OCI-LY1 (cell line): ENCODE data around the gene RAD51B.

Experiments used
- H2AFZ ChIP-seq: fragments of 200-600 bp; sonication (generic), shearing (Covaris generic); 2 replicates; pipeline ENCODE4 v1.6.0; 2014; ENCODE audit warnings: antibody characterized with exemption, mild to moderate bottlenecking, low read length
- H3F3A ChIP-seq: fragments of 200-600 bp; sonication (generic), shearing (Covaris generic); 2 replicates; pipeline ENCODE4 v1.6.0; 2014; ENCODE audit warnings: mild to moderate bottlenecking, antibody characterized with exemption, low read length, moderate library complexity; ENCODE audit not compliant: insufficient read depth
- H3K27ac ChIP-seq: fragments of 200-600 bp; sonication (generic); 2 replicates; pipeline ENCODE4 v1.5.1; 2014; ENCODE audit warnings: low read length, mixed run types, mild to moderate bottlenecking, low read depth; ENCODE audit not compliant: poor library complexity, severe bottlenecking
- H3K27me3 ChIP-seq: fragments of 200-600 bp; sonication (generic); 2 replicates; pipeline ENCODE4 v1.6.0; 2014; ENCODE audit warnings: antibody characterized with exemption, mild to moderate bottlenecking, low read length, moderate library complexity; ENCODE audit not compliant: insufficient read depth
- H3K36me3 ChIP-seq: fragments of 200-600 bp; sonication (generic); 2 replicates; pipeline ENCODE4 v1.6.1; 2014; ENCODE audit warnings: mild to moderate bottlenecking, antibody characterized with exemption, low read length, moderate library complexity, mixed read lengths; ENCODE audit not compliant: insufficient read depth
- H3K4me1 ChIP-seq: fragments of 200-600 bp; sonication (generic); 2 replicates; pipeline ENCODE4 v1.5.1; 2014; ENCODE audit warnings: mild to moderate bottlenecking, low read length, moderate library complexity; ENCODE audit not compliant: insufficient read depth, severe bottlenecking
- H3K4me2 ChIP-seq: fragments of 200-600 bp; sonication (generic), shearing (Covaris generic); 2 replicates; pipeline ENCODE4 v1.6.1; 2014; ENCODE audit warnings: low read length
- H3K4me3 ChIP-seq: fragments of 200-600 bp; sonication (generic); 2 replicates; pipeline ENCODE4 v1.5.1; 2014; ENCODE audit warnings: low read length, low read depth, mild to moderate bottlenecking, mixed read lengths; ENCODE audit not compliant: poor library complexity, severe bottlenecking
- H3K79me2 ChIP-seq: fragments of 200-600 bp; shearing (Covaris generic); 2 replicates; pipeline ENCODE4 v1.6.1; 2016; ENCODE audit warnings: mixed run types, low read length, mixed read lengths; ENCODE audit not compliant: insufficient read depth
- H3K9ac ChIP-seq: fragments of 200-600 bp; sonication (generic), shearing (Covaris generic); 2 replicates; pipeline ENCODE4 v1.6.1; 2014; ENCODE audit warnings: mild to moderate bottlenecking, low read length, mixed read lengths
- H3K9me2 ChIP-seq: fragments of 200-600 bp; sonication (generic), shearing (Covaris generic); 2 replicates; pipeline ENCODE4 v1.6.1; 2014; ENCODE audit warnings: low read depth, mild to moderate bottlenecking, low read length, mixed read lengths
- H3K9me3 ChIP-seq: fragments of 200-600 bp; shearing (Covaris generic); 2 replicates; pipeline ENCODE4 v1.6.1; 2014; ENCODE audit warnings: low read length, mixed read lengths
- H4K20me1 ChIP-seq: fragments of 200-600 bp; sonication (generic), shearing (Covaris generic); 2 replicates; pipeline ENCODE4 v1.6.0; 2016; ENCODE audit warnings: mild to moderate bottlenecking, low read length; ENCODE audit not compliant: insufficient read depth
- CTCF ChIP-seq: fragments of 200-600 bp; sonication (generic), shearing (Covaris generic); IDR thresholded peaks from 2 replicates; pipeline ENCODE4 v1.5.1; 2017; ENCODE audit warnings: mild to moderate bottlenecking, antibody characterized with exemption, low read length, moderate library complexity, mixed read lengths
- EZH2 ChIP-seq: fragments of 200-600 bp; sonication (generic), shearing (Covaris generic); IDR thresholded peaks from 2 replicates; pipeline ENCODE4 v1.8.0; 2017; ENCODE audit warnings: borderline replicate concordance, mixed run types, mild to moderate bottlenecking, antibody characterized with exemption, low read length, moderate library complexity, mixed read lengths

RAD51B gene

GRCh38 chr14:68359837-68360552, 540.4 kb downstream of the RAD51B start:
- H3K36me3 ChIP-seq, result no peaks in the 10 kb centered on the region
- peak overlapping the region; percentile 87 for H3K27ac ChIP-seq
- no peak for TF ChIP-seq EZH2
- no peak for TF ChIP-seq CTCF
- no peaks in the 10 kb centered on the region for H3K79me2 ChIP-seq
- peak overlapping the region; percentile 63; the same call in 1 of the 2 replicates for H2AFZ ChIP-seq
- H3F3A ChIP-seq, result no peaks in the 10 kb centered on the region
- no peaks in the 10 kb centered on the region for H3K9me2 ChIP-seq
- no peak overlapping the region for H3K4me3 ChIP-seq
- no peaks in the 10 kb centered on the region for H4K20me1 ChIP-seq
- H3K9ac ChIP-seq, result peak overlapping the region; percentile 54
- no peaks in the 10 kb centered on the region for H3K9me3 ChIP-seq
- H3K27me3 ChIP-seq, result no peaks in the 10 kb centered on the region
- H3K4me1 ChIP-seq, result peaks cover 53% of the 10 kb centered on the region
- H3K4me2 ChIP-seq, result peak overlapping the region; percentile 33

GRCh38 chr14:68361231-68361630, 541.7 kb downstream of the RAD51B start:
- H3K9me2 ChIP-seq, result no peaks in the 10 kb centered on the region
- no peaks in the 10 kb centered on the region for H4K20me1 ChIP-seq
- no peaks in the 10 kb centered on the region for H3K79me2 ChIP-seq
- H3K9ac ChIP-seq, result no peak overlapping the region
- TF ChIP-seq EZH2 (no peak), CTCF (no peak)
- no peaks in the 10 kb centered on the region for H3K9me3 ChIP-seq
- H3K4me2 ChIP-seq, result no peak overlapping the region
- H3K27ac ChIP-seq, result peak overlapping the region; percentile 87
- no peaks in the 10 kb centered on the region for H3K27me3 ChIP-seq
- peaks cover 65% of the 10 kb centered on the region for H3K4me1 ChIP-seq
- no peaks in the 10 kb centered on the region for H3K36me3 ChIP-seq
- no peak overlapping the region for H3K4me3 ChIP-seq
- H3F3A ChIP-seq, result no peaks in the 10 kb centered on the region
- no peak overlapping the region for H2AFZ ChIP-seq

DNA sequence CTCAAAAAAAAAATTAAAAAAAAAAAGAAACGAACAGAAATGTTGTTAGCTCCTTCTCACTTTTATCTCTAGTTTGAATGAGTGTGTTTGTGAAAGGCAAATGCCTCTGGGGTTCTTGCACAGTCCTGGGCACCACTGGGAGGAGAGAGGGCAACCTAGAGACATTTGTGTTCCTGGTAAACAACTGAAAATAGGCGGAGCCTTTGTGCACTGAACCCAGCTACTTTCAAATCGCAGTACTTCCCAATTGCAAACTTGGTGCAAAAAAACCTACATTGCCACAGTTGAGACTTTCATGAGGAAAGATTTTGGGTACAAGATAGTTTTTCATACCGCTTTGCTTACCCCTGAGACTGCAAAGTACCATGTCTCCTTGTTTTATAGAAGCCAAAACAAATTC, 543.3 kb downstream of the RAD51B start:
- no peaks in the 10 kb centered on the region for H3K27me3 ChIP-seq
- no peak overlapping the region for H3K4me3 ChIP-seq

More for the DNA sequence above, 543.3 kb downstream of the RAD51B start:
- Histone ChIP-seq H3K27ac (peak overlapping the region; percentile 87), H2AFZ (no peak overlapping the region), H3F3A (no peaks in the 10 kb centered on the region), H3K4me2 (peak overlapping the region; percentile 54), H3K9me3 (no peaks in the 10 kb centered on the region), H4K20me1 (no peaks in the 10 kb centered on the region), H3K4me1 (peaks cover 81% of the 10 kb centered on the region), H3K9ac (peak overlapping the region; percentile 59), H3K79me2 (no peaks in the 10 kb centered on the region), H3K36me3 (no peaks in the 10 kb centered on the region), H3K9me2 (no peaks in the 10 kb centered on the region)
- TF ChIP-seq EZH2 (no peak), CTCF (no peak)
